ENCODE data around the gene ANKMY1. TPM values are rescaled to one million over a fixed set of nuclear protein-coding genes. Genes with fewer than 3 reads are reported as not detected.
"Not testable (repeated sequence)": the region's sequence is repeated elsewhere in the genome, so short reads cannot be mapped to it uniquely, and the experiment has no call there.

Gene ANKMY1
- total RNA-seq, 1 donor from 2014 or later: 5.3 TPM

GRCh38 chr2:240555541-240556250, 2.1 kb downstream of the ANKMY1 start:
- no peak for DNase-seq (ENCODE audit: low read depth, low spot score)

- DNase-seq (ENCODE audit: low read depth, low spot score): no peak
Observed at GRCh38 chr2:240554767-240555493, 2.9 kb downstream of the ANKMY1 start.

- no peak for DNase-seq (ENCODE audit: low read depth, low spot score)
Observed at GRCh38 chr2:240553956-240554480, 3.8 kb downstream of the ANKMY1 start.

GRCh38 chr2:240551811-240552210, 6.0 kb downstream of the ANKMY1 start:
- DNase-seq (ENCODE audit: low read depth, low spot score): no peak

GRCh38 chr2:240551288-240551687, 6.5 kb downstream of the ANKMY1 start:
- no peak for DNase-seq (ENCODE audit: low read depth, low spot score)

GRCh38 chr2:240539906-240540305, 17.9 kb downstream of the ANKMY1 start:
- DNase-seq (ENCODE audit: low read depth, low spot score): no peak

GRCh38 chr2:240539101-240539500, 18.7 kb downstream of the ANKMY1 start:
- not testable (repeated sequence) for DNase-seq (ENCODE audit: low read depth, low spot score)

- no peak for DNase-seq (ENCODE audit: low read depth, low spot score)
Observed at GRCh38 chr2:240538031-240538780, 19.6 kb downstream of the ANKMY1 start.

- no peak for DNase-seq (ENCODE audit: low read depth, low spot score)
Observed at GRCh38 chr2:240532031-240532775, 25.6 kb downstream of the ANKMY1 start.

GRCh38 chr2:240531038-240531437, 26.8 kb downstream of the ANKMY1 start:
- no peak for DNase-seq (ENCODE audit: low read depth, low spot score)

- no peak for DNase-seq (ENCODE audit: low read depth, low spot score)
Observed at GRCh38 chr2:240530181-240530580, 27.6 kb downstream of the ANKMY1 start.

- no peak for DNase-seq (ENCODE audit: low read depth, low spot score)
Observed at GRCh38 chr2:240529344-240529999, 28.3 kb downstream of the ANKMY1 start.

GRCh38 chr2:240528406-240529040, 29.3 kb downstream of the ANKMY1 start:
- DNase-seq (ENCODE audit: low read depth, low spot score): no peak

GRCh38 chr2:240527153-240527750, 30.5 kb downstream of the ANKMY1 start:
- DNase-seq (ENCODE audit: low read depth, low spot score): no peak

GRCh38 chr2:240526521-240526920, 31.3 kb downstream of the ANKMY1 start:
- no peak for DNase-seq (ENCODE audit: low read depth, low spot score)

- no peak for DNase-seq (ENCODE audit: low read depth, low spot score)
Observed at GRCh38 chr2:240525802-240526201, 32.0 kb downstream of the ANKMY1 start.

- no peak for DNase-seq (ENCODE audit: low read depth, low spot score)
Observed at GRCh38 chr2:240524963-240525718, 32.6 kb downstream of the ANKMY1 start.

- DNase-seq (ENCODE audit: low read depth, low spot score): no peak
Observed at GRCh38 chr2:240523451-240524281, 34.1 kb downstream of the ANKMY1 start.
